ENCODE results near the gene IPO9.

Gene IPO9

DNA sequence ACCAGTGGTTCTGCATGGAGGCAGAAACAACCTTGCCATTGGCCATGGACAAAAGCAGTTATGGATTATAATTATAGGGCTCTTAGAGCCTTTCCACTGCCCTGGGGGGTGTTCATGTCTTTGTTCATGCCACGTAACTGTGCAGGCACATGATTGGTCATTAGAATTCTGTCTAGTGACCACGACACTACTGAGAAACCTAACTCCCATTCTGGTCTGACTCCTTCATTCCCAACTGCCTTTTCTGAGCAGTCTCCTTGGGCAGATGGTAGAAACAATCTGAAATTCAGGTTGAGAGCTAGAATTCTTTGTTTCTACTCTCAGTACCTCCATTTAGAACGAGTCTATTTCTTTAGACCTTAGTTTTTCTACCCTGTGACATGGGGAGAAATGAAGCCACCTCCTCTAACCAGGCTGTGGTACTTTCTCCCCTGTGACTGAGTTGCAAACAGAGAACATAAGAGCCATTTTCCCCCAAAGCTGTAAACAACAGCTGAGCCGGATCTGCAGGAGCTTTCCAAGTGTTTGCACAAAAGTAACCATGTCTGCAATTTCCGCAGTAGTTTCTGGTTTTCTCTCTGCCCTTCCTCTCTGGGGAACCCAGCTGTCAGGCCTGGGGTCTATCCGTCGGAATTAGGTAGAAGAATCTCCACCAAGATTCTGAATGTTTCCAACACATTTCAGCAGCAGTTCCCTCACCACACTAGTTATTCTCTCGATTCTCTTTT is 37.7 kb upstream of the IPO9 start:
- no peak for DNase-seq (ENCODE audit: low spot score)
- peak overlapping the region; percentile 75 for H3K27ac ChIP-seq

GRCh38 chr1:201791779-201792173 is 37.2 kb upstream of the IPO9 start:
- peak; percentile 42 for DNase-seq (ENCODE audit: low spot score)
- TF ChIP-seq, protein P1, sequence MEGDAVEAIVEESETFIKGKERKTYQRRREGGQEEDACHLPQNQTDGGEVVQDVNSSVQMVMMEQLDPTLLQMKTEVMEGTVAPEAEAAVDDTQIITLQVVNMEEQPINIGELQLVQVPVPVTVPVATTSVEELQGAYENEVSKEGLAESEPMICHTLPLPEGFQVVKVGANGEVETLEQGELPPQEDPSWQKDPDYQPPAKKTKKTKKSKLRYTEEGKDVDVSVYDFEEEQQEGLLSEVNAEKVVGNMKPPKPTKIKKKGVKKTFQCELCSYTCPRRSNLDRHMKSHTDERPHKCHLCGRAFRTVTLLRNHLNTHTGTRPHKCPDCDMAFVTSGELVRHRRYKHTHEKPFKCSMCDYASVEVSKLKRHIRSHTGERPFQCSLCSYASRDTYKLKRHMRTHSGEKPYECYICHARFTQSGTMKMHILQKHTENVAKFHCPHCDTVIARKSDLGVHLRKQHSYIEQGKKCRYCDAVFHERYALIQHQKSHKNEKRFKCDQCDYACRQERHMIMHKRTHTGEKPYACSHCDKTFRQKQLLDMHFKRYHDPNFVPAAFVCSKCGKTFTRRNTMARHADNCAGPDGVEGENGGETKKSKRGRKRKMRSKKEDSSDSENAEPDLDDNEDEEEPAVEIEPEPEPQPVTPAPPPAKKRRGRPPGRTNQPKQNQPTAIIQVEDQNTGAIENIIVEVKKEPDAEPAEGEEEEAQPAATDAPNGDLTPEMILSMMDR (conservative IDR thresholded peaks at IDR 0.05; ENCODE audit: low read depth): no peak
- CTCF ChIA-PET: interaction anchor here (0.7 to 9.9 kb wide), 7 partner anchors 14 to 295 kb away, joined by 3 to 351 read pairs (median 19); no protein-coding TSS in a partner anchor
- H3K27ac ChIP-seq: peak overlapping the region; percentile 75
- POLR2A ChIA-PET (ENCODE audit: low non-redundant PET): no interaction called here

More for the DNA sequence above, 37.7 kb upstream of the IPO9 start:
- TF ChIP-seq, protein P1 (conservative IDR thresholded peaks at IDR 0.05; ENCODE audit: low read depth): no peak
- CTCF ChIA-PET: interaction anchor here (0.6 to 9.9 kb wide), 9 partner anchors 15 to 297 kb away, joined by 3 to 351 read pairs (median 8); no protein-coding TSS in a partner anchor
- POLR2A ChIA-PET (ENCODE audit: low non-redundant PET): no interaction called here

GRCh38 chr1:201792534-201793305 is 36.2 kb upstream of the IPO9 start:
- DNase-seq (ENCODE audit: low spot score): peak; percentile 88
- H3K27ac ChIP-seq: peak overlapping the region; percentile 75
- ChIA-PET CTCF (interaction anchor here (0.5 to 9.9 kb wide), 59 partner anchors 10 to 466 kb away, joined by 3 to 351 read pairs (median 5); partner anchors contain the start of gene IPO9), POLR2A (ENCODE audit: low non-redundant PET) (no interaction called here)
- TF ChIP-seq, protein P1 (conservative IDR thresholded peaks at IDR 0.05; ENCODE audit: low read depth): peak; percentile 96

GRCh38 chr1:201793306-201793925 is 35.5 kb upstream of the IPO9 start:
- ChIA-PET POLR2A (ENCODE audit: low non-redundant PET) (no interaction called here), CTCF (interaction anchor here (0.6 to 9.9 kb wide), 54 partner anchors 9 to 467 kb away, joined by 3 to 351 read pairs (median 6); partner anchors contain the start of gene IPO9)
- TF ChIP-seq, protein P1 (conservative IDR thresholded peaks at IDR 0.05; ENCODE audit: low read depth): peak; percentile 61
- DNase-seq (ENCODE audit: low spot score): no peak
- peak overlapping the region; percentile 75 for H3K27ac ChIP-seq

DNA sequence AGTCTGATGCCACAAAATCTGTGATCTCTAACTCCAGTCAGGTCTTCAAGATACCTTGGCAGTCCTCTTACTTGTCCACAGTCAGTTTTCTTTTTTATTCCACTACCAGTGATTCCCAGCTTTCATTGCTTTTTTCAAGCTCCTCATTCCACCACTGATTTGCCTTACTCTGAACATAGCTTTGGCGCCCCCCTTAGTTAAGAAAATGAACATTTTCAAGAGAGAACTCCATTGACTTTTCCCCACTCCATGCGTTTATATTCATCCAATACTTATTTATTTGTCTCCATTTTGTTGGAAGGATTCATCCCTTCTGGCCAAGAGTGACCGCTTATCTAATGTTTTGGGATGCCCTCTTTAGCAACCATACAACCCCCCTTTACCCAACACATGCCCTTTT is 33.9 kb upstream of the IPO9 start:
- POLR2A ChIA-PET (ENCODE audit: low non-redundant PET): no interaction called here
- TF ChIP-seq, protein P1 (conservative IDR thresholded peaks at IDR 0.05; ENCODE audit: low read depth): 0 out of 2 replicates have a peak, but pooled peaks have one; percentile 19
- DNase-seq (ENCODE audit: low spot score): peak; percentile 39

GRCh38 chr1:201800246-201800645 is 28.7 kb upstream of the IPO9 start:
- TF ChIP-seq, protein P1 (conservative IDR thresholded peaks at IDR 0.05; ENCODE audit: low read depth): no peak
- POLR2A ChIA-PET (ENCODE audit: low non-redundant PET): no interaction called here
- DNase-seq (ENCODE audit: low spot score): no peak
- CTCF ChIA-PET: no interaction called here
- H3K27ac ChIP-seq: no peak overlapping the region

More for the DNA sequence above, 33.9 kb upstream of the IPO9 start:
- no peak overlapping the region for H3K27ac ChIP-seq
- CTCF ChIA-PET: interaction anchor here (0.5 to 9.9 kb wide), 12 partner anchors 19 to 1741 kb away, joined by 3 to 351 read pairs (median 3); no protein-coding TSS in a partner anchor
